ACC112 (cell line): ENCODE results near the gene CNNM4.
A peak's percentile ranks its signal among the peaks of the same experiment; 100 is the strongest.

Experiments used
- H2AFZ ChIP-seq: fragments of 200-600 bp; sonication (generic); one replicate; pipeline ENCODE4 v1.6.0; 2017; ENCODE audit warnings: antibody characterized with exemption, low read length; ENCODE audit not compliant: unreplicated experiment
- H3K27ac ChIP-seq: fragments of 200-600 bp; sonication (generic); 2 replicates; pipeline ENCODE4 v1.5.1; 2014; ENCODE audit warnings: low read depth, mild to moderate bottlenecking, antibody characterized with exemption, low read length, moderate library complexity
- H3K27me3 ChIP-seq: fragments of 200-600 bp; sonication (generic); 2 replicates; pipeline ENCODE4 v1.6.1; 2014; ENCODE audit warnings: mild to moderate bottlenecking, antibody characterized with exemption, low read length, moderate library complexity, mixed read lengths; ENCODE audit not compliant: insufficient read depth
- H3K36me3 ChIP-seq: fragments of 200-600 bp; sonication (generic); 2 replicates; pipeline ENCODE4 v1.6.1; 2016; ENCODE audit warnings: mild to moderate bottlenecking, antibody characterized with exemption, low read length, moderate library complexity, mixed read lengths; ENCODE audit not compliant: insufficient read depth
- H3K4me1 ChIP-seq: fragments of 200-600 bp; sonication (generic); one replicate; pipeline ENCODE4 v1.6.1; 2016; ENCODE audit warnings: low read length, mixed read lengths; ENCODE audit not compliant: insufficient read depth, unreplicated experiment, control insufficient read depth
- H3K4me3 ChIP-seq: fragments of 200-600 bp; sonication (generic); 2 replicates; pipeline ENCODE4 v1.5.1; 2014; ENCODE audit warnings: mild to moderate bottlenecking, low read depth, low read length
- H3K79me2 ChIP-seq: fragments of 200-600 bp; sonication (generic); one replicate; pipeline ENCODE4 v1.6.0; 2016; ENCODE audit warnings: low read length; ENCODE audit not compliant: control insufficient read depth, unreplicated experiment, insufficient read depth

Gene CNNM4

GRCh38 chr2:96813656-96814055 lies 53.0 kb downstream of the CNNM4 start:
- Histone ChIP-seq H3K36me3 (no peaks in the 10 kb centered on the region), H3K27ac (no peak overlapping the region), H3K4me1 (peaks cover 15% of the 10 kb centered on the region), H2AFZ (no peak overlapping the region), H3K4me3 (no peak overlapping the region), H3K79me2 (no peaks in the 10 kb centered on the region), H3K27me3 (no peaks in the 10 kb centered on the region)

GRCh38 chr2:96815326-96816126 lies 54.8 kb downstream of the CNNM4 start:
- Histone ChIP-seq H3K4me3 (peak overlapping the region; percentile 83), H3K36me3 (no peaks in the 10 kb centered on the region), H2AFZ (peak overlapping the region; percentile 80), H3K27me3 (no peaks in the 10 kb centered on the region), H3K27ac (no peak overlapping the region), H3K79me2 (no peaks in the 10 kb centered on the region), H3K4me1 (peaks cover 15% of the 10 kb centered on the region)

GRCh38 chr2:96816127-96816835 lies 55.6 kb downstream of the CNNM4 start, which contains the start of gene CNNM3:
CNNM3 (plus strand) TSS chr2:96816268; CDS start chr2:96816278, 10 bp downstream.
- Histone ChIP-seq H3K4me1 (peaks cover 15% of the 10 kb centered on the region), H3K27me3 (no peaks in the 10 kb centered on the region), H3K27ac (no peak within 1 kb of the TSS), H3K4me3 (peak within 1 kb of the TSS; percentile 83), H2AFZ (peak within 1 kb of the TSS; percentile 80), H3K36me3 (no peaks in the 10 kb centered on the region), H3K79me2 (no peaks in the 10 kb centered on the region)

GRCh38 chr2:96816836-96817702 lies 56.4 kb downstream of the CNNM4 start:
- H3K27ac ChIP-seq = no peak overlapping the region
- H3K79me2 ChIP-seq = no peaks in the 10 kb centered on the region
- H3K4me3 ChIP-seq = peak overlapping the region; percentile 83
- H3K27me3 ChIP-seq = no peaks in the 10 kb centered on the region
- H3K36me3 ChIP-seq = no peaks in the 10 kb centered on the region
- H3K4me1 ChIP-seq = peaks cover 14% of the 10 kb centered on the region
- H2AFZ ChIP-seq = peak overlapping the region; percentile 56

GRCh38 chr2:96817882-96818281 lies 57.2 kb downstream of the CNNM4 start:
- Histone ChIP-seq H3K79me2 (no peaks in the 10 kb centered on the region), H2AFZ (no peak overlapping the region), H3K4me3 (no peak overlapping the region), H3K27ac (no peak overlapping the region), H3K36me3 (no peaks in the 10 kb centered on the region), H3K27me3 (no peaks in the 10 kb centered on the region), H3K4me1 (peaks cover 11% of the 10 kb centered on the region)

- no peaks in the 10 kb centered on the region for H3K27me3 ChIP-seq
- no peaks in the 10 kb centered on the region for H3K79me2 ChIP-seq
- H3K4me1 ChIP-seq = peaks cover 11% of the 10 kb centered on the region
- no peak overlapping the region for H2AFZ ChIP-seq
- no peak overlapping the region for H3K4me3 ChIP-seq
- H3K36me3 ChIP-seq = no peaks in the 10 kb centered on the region
- H3K27ac ChIP-seq = no peak overlapping the region
Observed at GRCh38 chr2:96819128-96819875, 58.6 kb downstream of the CNNM4 start.

GRCh38 chr2:96819876-96820511 lies 59.3 kb downstream of the CNNM4 start:
- Histone ChIP-seq H3K4me1 (peaks cover 10% of the 10 kb centered on the region), H3K36me3 (no peaks in the 10 kb centered on the region), H3K4me3 (no peak overlapping the region), H3K27me3 (no peaks in the 10 kb centered on the region), H3K27ac (no peak overlapping the region), H2AFZ (no peak overlapping the region), H3K79me2 (no peaks in the 10 kb centered on the region)

- no peaks in the 10 kb centered on the region for H3K27me3 ChIP-seq
- no peak overlapping the region for H3K27ac ChIP-seq
- no peak overlapping the region for H3K4me3 ChIP-seq
- H3K36me3 ChIP-seq = no peaks in the 10 kb centered on the region
- H3K79me2 ChIP-seq = no peaks in the 10 kb centered on the region
- peaks cover 7% of the 10 kb centered on the region for H3K4me1 ChIP-seq
- no peak overlapping the region for H2AFZ ChIP-seq
Observed at GRCh38 chr2:96821113-96821675, 60.5 kb downstream of the CNNM4 start.

- no peaks in the 10 kb centered on the region for H3K36me3 ChIP-seq
- H3K4me3 ChIP-seq = no peak overlapping the region
- no peak overlapping the region for H2AFZ ChIP-seq
- no peaks in the 10 kb centered on the region for H3K27me3 ChIP-seq
- H3K27ac ChIP-seq = no peak overlapping the region
- no peaks in the 10 kb centered on the region for H3K79me2 ChIP-seq
- H3K4me1 ChIP-seq = no peaks in the 10 kb centered on the region
Observed at GRCh38 chr2:96822786-96823185, 62.1 kb downstream of the CNNM4 start.
